ENCODE measurements around the gene PARD3.

The PARD3 gene

DNA sequence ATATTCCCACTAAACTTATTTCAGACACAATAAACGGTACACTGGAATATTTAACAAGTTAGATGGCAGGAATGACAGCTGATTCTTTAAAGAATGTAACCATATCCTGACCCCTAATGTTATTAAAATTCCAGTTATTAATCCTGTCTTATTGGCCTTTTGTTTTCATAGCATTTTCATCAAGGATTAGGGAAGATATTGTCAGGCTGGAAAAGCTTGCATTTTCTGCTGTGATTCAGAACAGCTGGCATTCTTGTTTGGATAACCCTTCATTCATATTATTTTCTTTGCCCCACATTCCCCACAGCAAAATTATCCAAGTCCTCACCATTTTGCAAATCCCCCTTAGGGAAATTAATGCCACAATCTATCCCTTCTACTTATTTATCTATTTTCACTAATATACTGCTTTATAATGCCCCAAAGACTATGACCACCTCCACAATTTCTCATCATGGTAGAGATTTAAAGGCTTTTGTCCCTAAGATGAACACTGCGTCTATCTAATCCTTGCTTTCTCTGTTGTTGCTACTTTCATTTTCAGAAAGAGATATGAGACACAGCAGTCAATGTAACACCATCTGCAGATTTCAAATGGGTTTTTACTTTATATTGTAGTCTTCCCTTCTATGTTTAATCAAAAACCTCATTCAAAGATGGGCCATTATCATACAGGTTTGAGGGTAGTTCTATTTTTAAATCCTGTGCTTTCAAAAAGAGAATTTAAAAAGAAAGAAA, 475.1 kb downstream of the PARD3 start:
- TF ChIP-seq, protein P1, sequence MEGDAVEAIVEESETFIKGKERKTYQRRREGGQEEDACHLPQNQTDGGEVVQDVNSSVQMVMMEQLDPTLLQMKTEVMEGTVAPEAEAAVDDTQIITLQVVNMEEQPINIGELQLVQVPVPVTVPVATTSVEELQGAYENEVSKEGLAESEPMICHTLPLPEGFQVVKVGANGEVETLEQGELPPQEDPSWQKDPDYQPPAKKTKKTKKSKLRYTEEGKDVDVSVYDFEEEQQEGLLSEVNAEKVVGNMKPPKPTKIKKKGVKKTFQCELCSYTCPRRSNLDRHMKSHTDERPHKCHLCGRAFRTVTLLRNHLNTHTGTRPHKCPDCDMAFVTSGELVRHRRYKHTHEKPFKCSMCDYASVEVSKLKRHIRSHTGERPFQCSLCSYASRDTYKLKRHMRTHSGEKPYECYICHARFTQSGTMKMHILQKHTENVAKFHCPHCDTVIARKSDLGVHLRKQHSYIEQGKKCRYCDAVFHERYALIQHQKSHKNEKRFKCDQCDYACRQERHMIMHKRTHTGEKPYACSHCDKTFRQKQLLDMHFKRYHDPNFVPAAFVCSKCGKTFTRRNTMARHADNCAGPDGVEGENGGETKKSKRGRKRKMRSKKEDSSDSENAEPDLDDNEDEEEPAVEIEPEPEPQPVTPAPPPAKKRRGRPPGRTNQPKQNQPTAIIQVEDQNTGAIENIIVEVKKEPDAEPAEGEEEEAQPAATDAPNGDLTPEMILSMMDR (IDR thresholded peaks at IDR 0.05; ENCODE audit: control insufficient read depth, extremely low read depth, insufficient read depth) = no peak
- no peak for DNase-seq (ENCODE audit: low read depth)
- no peak overlapping the region for H3K4me3 ChIP-seq (ENCODE audit: low read depth, low read length)

DNA sequence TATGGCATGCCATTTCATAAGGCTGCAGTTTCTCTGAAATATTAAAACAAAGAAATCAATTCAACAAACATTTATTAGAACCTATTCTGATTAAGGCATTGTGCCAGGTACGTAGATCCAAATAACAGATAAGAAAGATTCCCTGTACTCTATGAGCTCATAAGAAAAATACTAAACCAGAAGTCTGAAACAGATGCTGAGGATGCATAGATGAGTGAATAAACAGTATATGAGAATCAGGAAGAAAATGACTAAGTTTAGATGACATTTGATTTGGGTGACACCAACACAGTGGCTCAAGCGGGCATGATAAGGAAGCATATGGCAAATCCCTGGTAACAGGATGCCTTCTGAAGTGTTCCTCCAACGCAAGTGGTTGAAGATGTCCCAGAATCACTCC, 477.2 kb downstream of the PARD3 start:
- TF ChIP-seq, protein P1 (IDR thresholded peaks at IDR 0.05; ENCODE audit: control insufficient read depth, extremely low read depth, insufficient read depth) = no peak
- H3K4me3 ChIP-seq (ENCODE audit: low read depth, low read length) = no peak overlapping the region
- peak; percentile 78 for DNase-seq (ENCODE audit: low read depth)

DNA sequence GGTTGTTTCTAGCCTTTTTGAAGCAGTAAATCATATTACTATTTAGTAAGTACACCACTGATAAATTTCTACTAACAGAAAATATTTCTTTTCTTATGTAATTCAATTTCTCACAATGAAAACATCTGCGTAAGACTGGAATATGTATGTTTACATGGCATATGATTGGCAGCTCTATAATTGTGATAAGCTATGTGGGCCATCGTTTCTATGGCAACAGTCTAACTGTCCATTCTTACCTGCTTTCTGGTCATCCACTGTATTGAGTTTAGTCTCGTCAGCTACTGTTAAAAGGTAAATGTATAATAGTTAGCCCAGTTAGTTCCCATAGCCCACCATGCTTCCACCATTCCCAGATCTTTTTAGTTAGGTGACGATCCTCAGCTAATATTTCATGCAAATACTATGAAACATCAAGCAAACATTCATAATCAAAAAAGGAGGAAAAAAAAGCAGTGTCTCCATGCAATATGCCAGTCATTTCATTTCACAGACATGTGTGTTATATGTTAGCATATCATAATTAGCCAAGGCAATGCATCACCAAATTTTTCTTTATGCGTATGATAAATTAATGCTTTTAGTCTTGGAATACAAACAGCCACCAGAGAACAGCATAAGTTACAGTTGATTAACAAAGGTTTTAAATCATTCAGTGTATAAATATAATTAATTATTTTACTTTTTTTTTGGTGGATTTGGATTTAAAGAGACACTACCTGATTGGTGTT, 479.0 kb downstream of the PARD3 start:
- TF ChIP-seq, protein P1 (IDR thresholded peaks at IDR 0.05; ENCODE audit: control insufficient read depth, extremely low read depth, insufficient read depth) = no peak
- H3K4me3 ChIP-seq (ENCODE audit: low read depth, low read length) = no peak overlapping the region
- no peak for DNase-seq (ENCODE audit: low read depth)

DNA sequence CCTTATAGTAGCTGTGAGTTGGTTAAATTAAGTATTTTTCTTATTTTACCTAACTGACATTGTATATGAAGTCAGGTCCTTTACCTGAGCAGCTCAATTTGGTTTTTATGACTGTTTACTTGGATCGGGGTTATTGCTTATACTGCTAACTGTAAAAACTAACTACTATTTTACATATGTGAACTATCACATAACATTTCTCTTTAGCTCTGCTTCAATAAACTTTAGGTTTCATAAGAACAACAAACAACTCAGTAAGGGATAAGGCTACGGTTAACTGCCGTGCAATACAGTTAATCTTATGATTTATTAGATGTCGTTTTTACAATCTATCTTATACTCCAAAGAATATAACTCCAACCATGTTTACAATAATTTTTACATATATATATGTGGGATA, 480.2 kb downstream of the PARD3 start:
- DNase-seq (ENCODE audit: low read depth) = peak; percentile 83
- H3K4me3 ChIP-seq (ENCODE audit: low read depth, low read length) = no peak overlapping the region
- TF ChIP-seq, protein P1 (IDR thresholded peaks at IDR 0.05; ENCODE audit: control insufficient read depth, extremely low read depth, insufficient read depth) = no peak

DNA sequence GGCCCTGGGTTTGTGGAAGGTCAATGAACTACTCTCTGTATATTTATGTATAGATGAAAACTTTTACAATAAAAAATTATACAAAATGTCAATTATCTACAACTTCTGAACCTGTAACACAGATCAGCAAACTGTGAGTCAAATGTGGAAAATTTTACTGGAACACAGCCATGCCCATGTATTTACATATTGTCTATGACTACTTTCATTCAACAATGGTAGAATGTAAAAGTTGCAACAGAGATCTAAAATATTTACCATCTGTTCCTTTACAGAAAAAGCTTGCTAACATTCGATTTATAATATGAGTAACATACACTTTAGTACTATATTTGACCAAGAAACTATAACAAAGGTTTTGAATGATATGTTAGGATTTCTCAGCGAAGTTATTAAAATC, 481.6 kb downstream of the PARD3 start:
- TF ChIP-seq, protein P1 (IDR thresholded peaks at IDR 0.05; ENCODE audit: control insufficient read depth, extremely low read depth, insufficient read depth) = no peak
- peak; percentile 45 for DNase-seq (ENCODE audit: low read depth)
- H3K4me3 ChIP-seq (ENCODE audit: low read depth, low read length) = no peak overlapping the region

DNA sequence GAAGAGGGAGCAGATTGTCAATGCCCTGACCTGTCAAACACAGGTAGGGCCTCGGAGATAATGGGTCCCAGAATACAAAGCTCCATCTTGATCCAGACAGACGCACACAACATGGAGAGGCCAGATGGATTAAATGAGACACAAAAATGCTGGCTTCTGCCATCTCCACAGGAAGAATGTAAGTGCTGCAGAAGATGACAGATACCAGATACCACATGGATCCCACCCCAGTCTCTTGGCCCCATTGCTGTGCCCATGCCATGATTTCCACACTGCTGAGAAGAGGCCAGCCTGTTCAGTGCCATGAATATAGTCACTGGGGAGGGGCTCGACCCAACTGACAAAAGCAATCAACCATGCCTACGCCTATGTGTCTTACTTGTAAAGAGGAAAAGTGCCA, 487.9 kb downstream of the PARD3 start:
- no peak overlapping the region for H3K4me3 ChIP-seq (ENCODE audit: low read depth, low read length)
- no peak for DNase-seq (ENCODE audit: low read depth)
- TF ChIP-seq, protein P1 (IDR thresholded peaks at IDR 0.05; ENCODE audit: control insufficient read depth, extremely low read depth, insufficient read depth) = no peak
